Measurements from ENCODE around the gene TGM4.

TGM4 gene

GRCh38 chr3:44910693-44911092 lies 36.3 kb downstream of the TGM4 start:
- H2BK12ac ChIP-seq (ENCODE audit: low read length), result no peak overlapping the region
- H3K4me1 ChIP-seq (ENCODE audit: control insufficient read depth in 1 of 2, insufficient read depth in 2 of 2, low read length in 2 of 2), result peaks cover 2 to 4% of the 10 kb centered on the region in 2 experiments
- no peak overlapping the region for H2BK120ac ChIP-seq (ENCODE audit: insufficient read depth, low read length, poor library complexity)
- no peaks in the 10 kb centered on the region for H3K36me3 ChIP-seq (ENCODE audit: control insufficient read depth in 1 of 2, insufficient read depth in 2 of 2, low read length in 2 of 2)
- H3K4me2 ChIP-seq (ENCODE audit: low read length), result no peak overlapping the region
- no peak overlapping the region for H3K4ac ChIP-seq (ENCODE audit: low read depth, low read length)
- no peak overlapping the region for H3K18ac ChIP-seq (ENCODE audit: low read length)
- no peak overlapping the region for H3K27ac ChIP-seq (ENCODE audit: low read depth, low read length)
- DNase-seq, result no peak
- H3K9me3 ChIP-seq (ENCODE audit: insufficient read depth, low read depth, low read length), result peaks cover 6% of the 10 kb centered on the region
- no peak overlapping the region for H2AFZ ChIP-seq (ENCODE audit: insufficient read depth, low read length, poor library complexity)
- H3K79me2 ChIP-seq (ENCODE audit: control insufficient read depth, insufficient read depth, low read length, poor library complexity), result no peaks in the 10 kb centered on the region
- H3K79me1 ChIP-seq (ENCODE audit: low read length), result no peaks in the 10 kb centered on the region
- H4K8ac ChIP-seq (ENCODE audit: low read depth, low read length), result no peak overlapping the region
- H3K4me3 ChIP-seq (ENCODE audit: low read depth, low read length), result no peak overlapping the region
- no peak overlapping the region for H3K9ac ChIP-seq (ENCODE audit: low read length)
- no peak overlapping the region for H2AK5ac ChIP-seq (ENCODE audit: low read length)
- H4K91ac ChIP-seq (ENCODE audit: low read depth, low read length), result no peak overlapping the region
- no peaks in the 10 kb centered on the region for H3K27me3 ChIP-seq (ENCODE audit: insufficient read depth, low read length)
- no peak overlapping the region for H4K12ac ChIP-seq (ENCODE audit: low read depth, low read length)
- no peak overlapping the region for H3K14ac ChIP-seq (ENCODE audit: low read length)
- no CpG with 5 or more reads among the region's 3 CpGs for WGBS (ENCODE audit: extremely low coverage, insufficient coverage, insufficient read length)
- no peak overlapping the region for H3K23ac ChIP-seq (ENCODE audit: low read length)
- no peak overlapping the region for H2BK5ac ChIP-seq (ENCODE audit: low read depth, low read length, poor library complexity)

- no peak overlapping the region for H4K12ac ChIP-seq (ENCODE audit: low read depth, low read length)
- H2BK120ac ChIP-seq (ENCODE audit: insufficient read depth, low read length, poor library complexity), result no peak overlapping the region
- no peak overlapping the region for H3K4me2 ChIP-seq (ENCODE audit: low read length)
- no peak overlapping the region for H2AK5ac ChIP-seq (ENCODE audit: low read length)
- H3K18ac ChIP-seq (ENCODE audit: low read length), result no peak overlapping the region
- no peak overlapping the region for H4K8ac ChIP-seq (ENCODE audit: low read depth, low read length)
- peak; percentile 80 to 87 for DNase-seq
- WGBS (ENCODE audit: extremely low coverage, insufficient coverage, insufficient read length), result no CpG with 5 or more reads among the region's 4 CpGs
- peak overlapping the region; percentile 29 for H2BK12ac ChIP-seq (ENCODE audit: low read length)
- peaks cover 5 to 13% of the 10 kb centered on the region in 2 experiments for H3K36me3 ChIP-seq (ENCODE audit: control insufficient read depth in 1 of 2, insufficient read depth in 2 of 2, low read length in 2 of 2)
- no peaks in the 10 kb centered on the region for H3K79me1 ChIP-seq (ENCODE audit: low read length)
- H3K23ac ChIP-seq (ENCODE audit: low read length), result no peak overlapping the region
- no peak overlapping the region for H3K14ac ChIP-seq (ENCODE audit: low read length)
- no peak overlapping the region for H4K91ac ChIP-seq (ENCODE audit: low read depth, low read length)
- no peak overlapping the region for H3K27ac ChIP-seq (ENCODE audit: low read depth, low read length)
- H2BK5ac ChIP-seq (ENCODE audit: low read depth, low read length, poor library complexity), result no peak overlapping the region
- peak overlapping the region; percentile 12 for H3K9ac ChIP-seq (ENCODE audit: low read length)
- no peak overlapping the region for H3K4ac ChIP-seq (ENCODE audit: low read depth, low read length)
- H3K79me2 ChIP-seq (ENCODE audit: control insufficient read depth, insufficient read depth, low read length, poor library complexity), result no peaks in the 10 kb centered on the region
- no peak overlapping the region for H2AFZ ChIP-seq (ENCODE audit: insufficient read depth, low read length, poor library complexity)
- no peaks in the 10 kb centered on the region for H3K27me3 ChIP-seq (ENCODE audit: insufficient read depth, low read length)
- H3K4me3 ChIP-seq (ENCODE audit: low read depth, low read length), result no peak overlapping the region
- peaks cover 2 to 4% of the 10 kb centered on the region in 2 experiments for H3K4me1 ChIP-seq (ENCODE audit: control insufficient read depth in 1 of 2, insufficient read depth in 2 of 2, low read length in 2 of 2)
- peaks cover 4% of the 10 kb centered on the region for H3K9me3 ChIP-seq (ENCODE audit: insufficient read depth, low read depth, low read length)
Observed at GRCh38 chr3:44913868-44914468, 39.6 kb downstream of the TGM4 start.

GRCh38 chr3:44914936-44915335 lies 40.5 kb downstream of the TGM4 start:
- peak in 1 of 2 donors; percentile 41 for DNase-seq

GRCh38 chr3:44915702-44916438 lies 41.5 kb downstream of the TGM4 start:
- Histone ChIP-seq H3K4me2 (ENCODE audit: low read length) (no peak overlapping the region), H4K8ac (ENCODE audit: low read depth, low read length) (no peak overlapping the region), H3K14ac (ENCODE audit: low read length) (no peak overlapping the region), H4K91ac (ENCODE audit: low read depth, low read length) (no peak overlapping the region), H3K79me2 (ENCODE audit: control insufficient read depth, insufficient read depth, low read length, poor library complexity) (no peaks in the 10 kb centered on the region), H3K4me1 (ENCODE audit: control insufficient read depth in 1 of 2, insufficient read depth in 2 of 2, low read length in 2 of 2) (no peaks in the 10 kb centered on the region), H3K4ac (ENCODE audit: low read depth, low read length) (no peak overlapping the region), H2BK12ac (ENCODE audit: low read length) (no peak overlapping the region), H3K18ac (ENCODE audit: low read length) (no peak overlapping the region), H3K79me1 (ENCODE audit: low read length) (no peaks in the 10 kb centered on the region), H3K27me3 (ENCODE audit: insufficient read depth, low read length) (no peaks in the 10 kb centered on the region), H3K9ac (ENCODE audit: low read length) (no peak overlapping the region), H3K36me3 (ENCODE audit: control insufficient read depth in 1 of 2, insufficient read depth in 2 of 2, low read length in 2 of 2) (peaks cover 5 to 13% of the 10 kb centered on the region in 2 experiments), H3K23ac (ENCODE audit: low read length) (no peak overlapping the region), H3K27ac (ENCODE audit: low read depth, low read length) (no peak overlapping the region), H2BK120ac (ENCODE audit: insufficient read depth, low read length, poor library complexity) (no peak overlapping the region), H2AK5ac (ENCODE audit: low read length) (no peak overlapping the region), H4K12ac (ENCODE audit: low read depth, low read length) (no peak overlapping the region), H2BK5ac (ENCODE audit: low read depth, low read length, poor library complexity) (no peak overlapping the region), H3K4me3 (ENCODE audit: low read depth, low read length) (no peak overlapping the region), H3K9me3 (ENCODE audit: insufficient read depth, low read depth, low read length) (peaks cover 4% of the 10 kb centered on the region), H2AFZ (ENCODE audit: insufficient read depth, low read length, poor library complexity) (no peak overlapping the region)
- no peak for DNase-seq
- WGBS (ENCODE audit: extremely low coverage, insufficient coverage, insufficient read length), result no CpG with 5 or more reads among the region's 8 CpGs

More at GRCh38 chr3:44914936-44915335, 40.5 kb downstream of the TGM4 start:
- no peak overlapping the region for H4K91ac ChIP-seq (ENCODE audit: low read depth, low read length)
- H3K9me3 ChIP-seq (ENCODE audit: insufficient read depth, low read depth, low read length), result peaks cover 4% of the 10 kb centered on the region
- H2BK12ac ChIP-seq (ENCODE audit: low read length), result no peak overlapping the region
- WGBS (ENCODE audit: extremely low coverage, insufficient coverage, insufficient read length), result no CpG with 5 or more reads among the region's 4 CpGs
- H2BK5ac ChIP-seq (ENCODE audit: low read depth, low read length, poor library complexity), result no peak overlapping the region
- H3K4me2 ChIP-seq (ENCODE audit: low read length), result no peak overlapping the region
- H2AFZ ChIP-seq (ENCODE audit: insufficient read depth, low read length, poor library complexity), result no peak overlapping the region
- peaks cover 5 to 13% of the 10 kb centered on the region in 2 experiments for H3K36me3 ChIP-seq (ENCODE audit: control insufficient read depth in 1 of 2, insufficient read depth in 2 of 2, low read length in 2 of 2)
- no peak overlapping the region for H2AK5ac ChIP-seq (ENCODE audit: low read length)
- no peaks in the 10 kb centered on the region for H3K79me1 ChIP-seq (ENCODE audit: low read length)
- no peak overlapping the region for H3K14ac ChIP-seq (ENCODE audit: low read length)
- H4K8ac ChIP-seq (ENCODE audit: low read depth, low read length), result no peak overlapping the region
- no peak overlapping the region for H4K12ac ChIP-seq (ENCODE audit: low read depth, low read length)
- H3K4ac ChIP-seq (ENCODE audit: low read depth, low read length), result no peak overlapping the region
- H3K4me3 ChIP-seq (ENCODE audit: low read depth, low read length), result no peak overlapping the region
- no peak overlapping the region for H2BK120ac ChIP-seq (ENCODE audit: insufficient read depth, low read length, poor library complexity)
- H3K79me2 ChIP-seq (ENCODE audit: control insufficient read depth, insufficient read depth, low read length, poor library complexity), result no peaks in the 10 kb centered on the region
- no peak overlapping the region for H3K18ac ChIP-seq (ENCODE audit: low read length)
- no peaks in the 10 kb centered on the region for H3K27me3 ChIP-seq (ENCODE audit: insufficient read depth, low read length)
- H3K23ac ChIP-seq (ENCODE audit: low read length), result no peak overlapping the region
- no peak overlapping the region for H3K27ac ChIP-seq (ENCODE audit: low read depth, low read length)
- H3K4me1 ChIP-seq (ENCODE audit: control insufficient read depth in 1 of 2, insufficient read depth in 2 of 2, low read length in 2 of 2), result peaks cover under 1 to 1% of the 10 kb centered on the region in 2 experiments
- no peak overlapping the region for H3K9ac ChIP-seq (ENCODE audit: low read length)
